Measurements from ENCODE around the gene MAN2A1.

- TF ChIP-seq EGR1 (IDR thresholded peaks at IDR 0.05), result no peak
- no peak for TF ChIP-seq REST (IDR thresholded peaks at IDR 0.05; ENCODE audit: low read depth)
- no peak for TF ChIP-seq CREB1 (IDR thresholded peaks at IDR 0.05; ENCODE audit: low read depth)
- TF ChIP-seq TAF1 (IDR thresholded peaks at IDR 0.05; ENCODE audit: low read depth), result no peak
- TF ChIP-seq NFIC (IDR thresholded peaks at IDR 0.05), result no peak
- no peak for TF ChIP-seq MAX (IDR thresholded peaks at IDR 0.05)
- TF ChIP-seq EP300 (IDR thresholded peaks at IDR 0.05; ENCODE audit: borderline replicate concordance), result no peak
- TF ChIP-seq FOXM1 (IDR thresholded peaks at IDR 0.05; ENCODE audit: borderline replicate concordance, low read depth), result no peak
- no peak for TF ChIP-seq ZBTB7A (IDR thresholded peaks at IDR 0.05; ENCODE audit: low read depth)
- TF ChIP-seq TCF12 (IDR thresholded peaks at IDR 0.05; ENCODE audit: low read depth), result no peak
- no peak for TF ChIP-seq YY1 (IDR thresholded peaks at IDR 0.05; ENCODE audit: low read depth)
- no peak for TF ChIP-seq CEBPB (IDR thresholded peaks at IDR 0.05)
Observed at GRCh38 chr5:109816732-109817131, 127.0 kb downstream of the MAN2A1 start.
